Skeletal muscle satellite cell (primary cell): ENCODE data around the gene PPIL3. TPM values are rescaled to one million over a fixed set of nuclear protein-coding genes. Genes with fewer than 3 reads are reported as not detected.

ENCODE experiments used
- H3K27me3 ChIP-seq: 2 replicates; pipeline ENCODE4 v1.7.0; 2013; ENCODE audit warnings: low read length; ENCODE audit not compliant: control insufficient read depth, insufficient read depth
- H3K36me3 ChIP-seq: 2 replicates; pipeline ENCODE4 v1.7.0; 2013; ENCODE audit warnings: mild to moderate bottlenecking, control low read depth, low read length; ENCODE audit not compliant: insufficient read depth
- H3K4me1 ChIP-seq: 2 replicates; pipeline ENCODE4 v1.7.0; 2013; ENCODE audit warnings: low read length; ENCODE audit not compliant: control insufficient read depth, insufficient read depth
- H3K4me2 ChIP-seq: 2 replicates; pipeline ENCODE4 v1.7.0; 2013; ENCODE audit warnings: mild to moderate bottlenecking, low read length
- H3K4me3 ChIP-seq: 2 replicates; pipeline ENCODE4 v1.7.0; 2013; ENCODE audit warnings: low read length
- H3K9ac ChIP-seq: 2 replicates; pipeline ENCODE4 v1.7.0; 2013; ENCODE audit warnings: mild to moderate bottlenecking, low read depth, low read length, moderate library complexity
- H3K9me3 ChIP-seq: replicated peaks from 2 replicates; pipeline ENCODE4 v1.7.0; 2013; ENCODE audit warnings: mild to moderate bottlenecking, control low read depth, low read length
- small RNA-seq: library from RNA; depleted of rRNA; stranded (forward); fragments of <200 nt; gene quantifications from one replicate; pipeline ENCODE3, GENCODE V24; 2012

PPIL3 gene

DNA sequence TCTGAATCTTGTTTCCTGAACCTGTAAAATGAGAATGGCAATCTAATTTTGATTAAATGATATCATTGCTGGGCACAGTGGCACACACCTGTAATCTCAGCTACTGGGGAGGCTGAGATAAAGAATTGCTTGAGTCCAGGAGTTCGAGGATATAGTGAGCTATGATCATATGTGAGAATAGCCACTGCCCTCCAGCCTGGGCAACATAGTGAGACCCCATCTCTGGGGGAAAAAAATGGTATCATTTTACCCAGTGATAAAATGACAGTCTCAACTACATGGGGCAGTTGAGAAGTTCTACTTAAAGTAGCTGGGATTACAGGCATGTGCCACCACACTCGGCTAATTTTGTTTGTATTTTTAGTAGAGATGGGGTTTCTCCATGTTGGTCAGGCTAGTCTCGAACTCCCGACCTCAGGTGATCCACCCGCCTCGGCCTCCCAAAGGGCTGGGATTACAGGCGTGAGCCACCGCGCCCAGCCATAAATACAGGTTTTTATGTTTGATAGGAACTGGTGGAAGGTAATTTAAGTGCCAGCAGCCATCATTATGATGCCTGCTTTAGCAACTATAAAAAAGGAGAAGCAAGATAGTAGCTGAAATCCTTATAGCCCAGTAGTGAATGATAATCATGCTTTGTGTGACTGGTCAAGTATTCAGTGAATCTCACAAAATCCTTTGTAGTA lies 60.2 kb downstream of the PPIL3 start:
- H3K4me3 ChIP-seq = no peak overlapping the region
- no peak overlapping the region for H3K4me2 ChIP-seq
- no peaks in the 10 kb centered on the region for H3K9me3 ChIP-seq
- H3K9ac ChIP-seq = no peak overlapping the region
- H3K36me3 ChIP-seq = peaks cover 35% of the 10 kb centered on the region
- H3K4me1 ChIP-seq = no peaks in the 10 kb centered on the region
- H3K27me3 ChIP-seq = no peaks in the 10 kb centered on the region

DNA sequence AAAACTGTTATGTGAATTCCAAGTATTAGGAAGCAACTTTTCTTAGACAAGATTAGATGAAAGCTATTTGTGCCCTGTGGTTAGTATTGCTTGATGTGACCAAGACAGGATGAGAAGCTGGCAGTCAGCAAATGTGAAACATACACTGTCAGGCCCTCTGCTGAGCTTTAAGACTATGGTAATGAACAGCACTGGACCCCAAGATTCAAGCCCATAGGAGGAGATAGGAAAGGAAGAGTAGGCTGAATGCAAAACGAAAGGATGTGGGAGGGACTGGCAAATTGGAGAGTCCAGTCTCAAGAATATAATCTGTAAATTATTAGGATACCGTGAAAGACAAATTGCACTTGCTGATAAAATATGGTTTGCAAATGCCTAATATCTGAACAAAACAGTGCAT lies 60.8 kb downstream of the PPIL3 start:
- H3K4me1 ChIP-seq = no peaks in the 10 kb centered on the region
- H3K9me3 ChIP-seq = no peaks in the 10 kb centered on the region
- H3K4me2 ChIP-seq = no peak overlapping the region
- H3K9ac ChIP-seq = no peak overlapping the region
- H3K36me3 ChIP-seq = peaks cover 35% of the 10 kb centered on the region
- no peaks in the 10 kb centered on the region for H3K27me3 ChIP-seq
- no peak overlapping the region for H3K4me3 ChIP-seq

DNA sequence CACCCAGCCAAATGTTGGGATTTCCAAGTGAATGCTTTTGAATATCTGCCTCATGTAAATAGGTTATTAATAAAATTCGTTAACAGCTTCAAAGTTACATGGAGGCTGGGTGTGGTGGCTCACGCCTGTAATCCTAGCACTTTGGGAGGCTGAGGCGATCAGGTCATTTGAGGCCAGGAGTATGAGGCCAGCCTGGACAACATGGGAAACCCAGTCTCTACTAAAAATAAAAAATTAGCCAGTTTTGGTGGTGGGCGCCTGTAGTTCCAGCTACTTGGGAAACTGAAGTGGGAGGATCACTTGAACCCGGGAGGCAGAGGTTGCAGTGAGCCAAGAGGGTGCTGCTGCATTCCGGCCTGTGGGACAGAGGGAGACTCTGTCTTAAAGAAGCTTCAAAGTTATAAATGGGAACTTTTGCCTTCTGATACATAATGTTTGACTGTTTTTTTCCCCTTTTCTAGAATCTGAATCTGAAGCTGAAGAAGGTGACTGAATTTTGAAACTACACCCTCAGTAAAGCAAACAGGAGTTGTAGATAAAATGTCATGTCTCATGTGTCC lies 67.1 kb downstream of the PPIL3 start:
- Histone ChIP-seq H3K36me3 (peaks cover 71% of the 10 kb centered on the region), H3K27me3 (no peaks in the 10 kb centered on the region), H3K9ac (no peak overlapping the region), H3K4me1 (no peaks in the 10 kb centered on the region), H3K9me3 (no peaks in the 10 kb centered on the region), H3K4me3 (no peak overlapping the region), H3K4me2 (no peak overlapping the region)

Small RNA genes within 50 kb of the gene (small RNA-seq; reads per million reads assigned to genes)
- gene RF00019 (not detected), gene RNA5SP115 (not detected), gene RNU6-312P (not detected), gene RNU6-31P (not detected), gene RNU6-762P (not detected)
